Upper lobe of left lung (tissue), 6 donors: ENCODE results near the gene TM9SF2. TPM values are rescaled to one million over a fixed set of nuclear protein-coding genes. Genes with fewer than 3 reads are reported as not detected.

Experiments
- ATAC-seq, 2 donors: fragments of 200-7000 bp; cut with Tn5 transposase; one replicate each; pipeline ENCODE4 v1.9.1; 2022; ENCODE audit warnings: mild to moderate bottlenecking in 2 of 2, moderate library complexity in 2 of 2; ENCODE audit not compliant: low FRiP score in 2 of 2
- DNase-seq, 2 donors: peaks; one replicate each; pipeline ENCODE4 v3.0.0-alpha.2; 2019 to 2020
- H3K27ac ChIP-seq, 4 donors: fragments of 200-600 bp; sonication (generic); one replicate each; pipeline ENCODE4 v1.5.1; 2016 to 2019
- H3K27me3 ChIP-seq, 4 donors: fragments of 200-600 bp; sonication (generic); one replicate each; pipeline ENCODE4 v1.5.1; 2017 to 2019
- H3K36me3 ChIP-seq, 4 donors: fragments of 200-600 bp; sonication (generic); one replicate each; pipeline ENCODE4 v1.5.1; 2016 to 2019
- H3K4me1 ChIP-seq, 4 donors: fragments of 200-600 bp; sonication (generic); one replicate each; pipeline ENCODE4 v1.5.1; 2018 to 2019
- H3K4me3 ChIP-seq, 4 donors: fragments of 200-600 bp; sonication (generic); one replicate each; pipeline ENCODE4 v1.5.1; 2017 to 2019; ENCODE audit warnings: mild to moderate bottlenecking in 2 of 4, moderate library complexity in 1 of 4
- H3K9me3 ChIP-seq, 4 donors: fragments of 200-600 bp; sonication (generic); one replicate each; pipeline ENCODE4 v1.5.1; 2018 to 2019
- EP300 ChIP-seq, 4 donors: sonication (generic); formaldehyde crosslinking; IDR thresholded peaks; one replicate each; pipeline ENCODE4 v1.5.1; 2017; ENCODE audit warnings: antibody characterized with exemption in 4 of 4, control low read depth in 2 of 4
- POLR2A ChIP-seq, 4 donors: fragments of 450-650 bp; IDR thresholded peaks; one replicate each; pipeline ENCODE4 v1.5.1; 2016 to 2017; ENCODE audit warnings: antibody characterized with exemption in 4 of 4, mild to moderate bottlenecking in 2 of 4
- POLR2AphosphoS5 ChIP-seq, 2 donors: sonication (generic); formaldehyde crosslinking; IDR thresholded peaks; one replicate each; pipeline ENCODE4 v1.5.1; 2017; ENCODE audit warnings: antibody characterized with exemption in 2 of 2
- WGBS, 2 donors: methylation state at CpG; one replicate each; pipeline ENCODE4 v1.1.5; 2017 to 2018; 5-methylcytosine and 5-hydroxymethylcytosine counted together
- total RNA-seq, 6 donors: library from RNA; depleted of rRNA in 4 of 6; stranded (reverse); fragments of >200 nt in 4 of 6; gene quantifications; one replicate each; pipeline versions ENCODE4 v1.1.0 to v1.2.1, GENCODE V29; 2016 to 2021
- TF ChIP-seq, protein P1 (sequence below), 6 experiments: fragments of 450-650 bp in 4 of 6; fragments of 200-600 bp in 2 of 6; sonication (generic) in 2 of 6; IDR thresholded peaks; one replicate each; pipeline ENCODE4 v1.5.1; 2016 to 2019; ENCODE audit warnings: antibody characterized with exemption in 6 of 6
- donor health status: DM: no; HTN: no; CAD: no; lungs with moderate emphysema.
- donor health status: DM: no; HTN: yes; CAD: no; lungs with severe emphysema.

The TM9SF2 gene
- total RNA-seq, 6 donors from 2014 or later, result 34.7 to 142 (median 116) TPM

DNA sequence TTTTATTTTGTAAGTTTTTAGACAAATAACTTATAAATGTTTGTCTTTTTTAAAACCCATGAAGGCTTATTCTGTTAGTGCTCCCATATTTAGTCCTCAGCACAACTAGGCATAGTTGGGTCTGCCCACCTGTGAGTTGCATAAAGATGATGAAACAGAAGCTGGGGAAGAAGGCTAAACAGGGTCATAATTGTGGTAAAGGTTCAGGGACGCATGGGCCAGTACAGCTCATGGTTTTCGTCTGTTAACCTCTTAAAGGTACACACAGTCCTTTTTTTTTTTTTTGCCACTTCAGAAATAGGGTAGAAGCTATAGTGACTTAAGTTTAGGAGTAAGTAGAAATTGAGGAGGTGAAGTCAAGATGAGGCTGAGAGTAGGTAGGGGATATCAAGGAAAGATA is 58.3 kb downstream of the TM9SF2 start:
- no peak for ATAC-seq
- no peak for DNase-seq
- 83 to 89% methylated on average over 2 of the region's 2 CpGs for WGBS, 2 donors
- Histone ChIP-seq H3K36me3 (peaks cover 0 to 88% (median 28%) of the 10 kb centered on the region in 4 donors), H3K27ac (no peak overlapping the region), H3K9me3 (no peaks in the 10 kb centered on the region), H3K4me1 (no peaks in the 10 kb centered on the region), H3K27me3 (no peaks in the 10 kb centered on the region), H3K4me3 (no peak overlapping the region)
- TF ChIP-seq, protein P1, sequence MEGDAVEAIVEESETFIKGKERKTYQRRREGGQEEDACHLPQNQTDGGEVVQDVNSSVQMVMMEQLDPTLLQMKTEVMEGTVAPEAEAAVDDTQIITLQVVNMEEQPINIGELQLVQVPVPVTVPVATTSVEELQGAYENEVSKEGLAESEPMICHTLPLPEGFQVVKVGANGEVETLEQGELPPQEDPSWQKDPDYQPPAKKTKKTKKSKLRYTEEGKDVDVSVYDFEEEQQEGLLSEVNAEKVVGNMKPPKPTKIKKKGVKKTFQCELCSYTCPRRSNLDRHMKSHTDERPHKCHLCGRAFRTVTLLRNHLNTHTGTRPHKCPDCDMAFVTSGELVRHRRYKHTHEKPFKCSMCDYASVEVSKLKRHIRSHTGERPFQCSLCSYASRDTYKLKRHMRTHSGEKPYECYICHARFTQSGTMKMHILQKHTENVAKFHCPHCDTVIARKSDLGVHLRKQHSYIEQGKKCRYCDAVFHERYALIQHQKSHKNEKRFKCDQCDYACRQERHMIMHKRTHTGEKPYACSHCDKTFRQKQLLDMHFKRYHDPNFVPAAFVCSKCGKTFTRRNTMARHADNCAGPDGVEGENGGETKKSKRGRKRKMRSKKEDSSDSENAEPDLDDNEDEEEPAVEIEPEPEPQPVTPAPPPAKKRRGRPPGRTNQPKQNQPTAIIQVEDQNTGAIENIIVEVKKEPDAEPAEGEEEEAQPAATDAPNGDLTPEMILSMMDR (IDR thresholded peaks at IDR 0.05), result no peak
- TF ChIP-seq POLR2AphosphoS5 (IDR thresholded peaks at IDR 0.05) (no peak), POLR2A (IDR thresholded peaks at IDR 0.05) (no peak), EP300 (IDR thresholded peaks at IDR 0.05) (no peak)

DNA sequence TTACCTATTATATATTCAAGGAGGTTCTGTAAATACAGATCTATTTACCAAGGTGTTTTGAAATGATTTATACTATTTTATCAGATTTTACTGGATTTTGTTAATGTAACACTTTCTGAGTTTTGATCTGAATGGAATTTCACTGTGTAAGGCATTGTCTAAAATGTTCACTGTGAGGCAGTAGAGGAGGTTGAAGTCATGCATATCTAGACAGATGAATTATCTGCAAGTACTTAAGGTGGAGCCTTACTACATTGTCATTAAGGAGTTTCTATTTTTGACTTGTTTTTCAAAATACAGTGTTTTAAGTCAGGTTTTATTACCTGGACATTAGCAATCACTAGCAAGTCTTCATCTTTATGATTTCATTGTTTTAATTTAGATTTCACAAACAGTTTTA is 62.1 kb downstream of the TM9SF2 start:
- Histone ChIP-seq H3K4me3 (no peak overlapping the region), H3K4me1 (no peaks in the 10 kb centered on the region), H3K9me3 (peaks cover 0 to 4% (median 0%) of the 10 kb centered on the region in 4 donors), H3K27me3 (no peaks in the 10 kb centered on the region), H3K36me3 (peaks cover 0 to 63% (median 23%) of the 10 kb centered on the region in 4 donors), H3K27ac (no peak overlapping the region)
- no peak for DNase-seq
- ATAC-seq, result no peak
- TF ChIP-seq EP300 (IDR thresholded peaks at IDR 0.05) (no peak), POLR2A (IDR thresholded peaks at IDR 0.05) (no peak), POLR2AphosphoS5 (IDR thresholded peaks at IDR 0.05) (no peak)
- TF ChIP-seq, protein P1 (IDR thresholded peaks at IDR 0.05), result no peak

DNA sequence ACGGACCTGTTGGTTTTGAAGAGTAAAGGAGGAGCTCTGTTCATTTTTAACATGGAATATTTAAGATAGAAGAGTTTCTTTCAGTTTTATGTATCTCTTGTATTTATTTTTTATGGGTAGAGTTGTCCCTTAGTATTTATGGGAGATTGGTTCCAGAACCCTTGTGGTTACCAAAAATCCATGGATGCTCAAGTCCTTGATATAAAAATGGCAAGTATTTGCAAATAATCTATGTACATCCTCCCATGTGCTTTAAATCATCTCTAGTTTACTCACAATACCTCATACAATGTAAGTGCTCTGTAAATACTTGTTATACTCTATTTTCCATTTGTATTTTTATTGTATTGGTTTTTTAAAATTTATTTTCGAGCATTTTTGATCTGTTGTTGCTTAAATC is 63.1 kb downstream of the TM9SF2 start:
- DNase-seq (no peak), ATAC-seq (no peak)
- H3K4me3 ChIP-seq, result no peak overlapping the region
- H3K36me3 ChIP-seq, result peaks cover 0 to 56% (median 23%) of the 10 kb centered on the region in 4 donors
- H3K27me3 ChIP-seq, result no peaks in the 10 kb centered on the region
- H3K4me1 ChIP-seq, result no peaks in the 10 kb centered on the region
- TF ChIP-seq EP300 (IDR thresholded peaks at IDR 0.05), result no peak
- no peak for TF ChIP-seq POLR2A (IDR thresholded peaks at IDR 0.05)
- TF ChIP-seq POLR2AphosphoS5 (IDR thresholded peaks at IDR 0.05), result no peak
- TF ChIP-seq, protein P1 (IDR thresholded peaks at IDR 0.05), result no peak
- H3K27ac ChIP-seq, result no peak overlapping the region
- H3K9me3 ChIP-seq, result peaks cover 0 to 10% (median 3%) of the 10 kb centered on the region in 4 donors
- 97 to 99% methylated on average over 2 of the region's 2 CpGs for WGBS, 2 donors

DNA sequence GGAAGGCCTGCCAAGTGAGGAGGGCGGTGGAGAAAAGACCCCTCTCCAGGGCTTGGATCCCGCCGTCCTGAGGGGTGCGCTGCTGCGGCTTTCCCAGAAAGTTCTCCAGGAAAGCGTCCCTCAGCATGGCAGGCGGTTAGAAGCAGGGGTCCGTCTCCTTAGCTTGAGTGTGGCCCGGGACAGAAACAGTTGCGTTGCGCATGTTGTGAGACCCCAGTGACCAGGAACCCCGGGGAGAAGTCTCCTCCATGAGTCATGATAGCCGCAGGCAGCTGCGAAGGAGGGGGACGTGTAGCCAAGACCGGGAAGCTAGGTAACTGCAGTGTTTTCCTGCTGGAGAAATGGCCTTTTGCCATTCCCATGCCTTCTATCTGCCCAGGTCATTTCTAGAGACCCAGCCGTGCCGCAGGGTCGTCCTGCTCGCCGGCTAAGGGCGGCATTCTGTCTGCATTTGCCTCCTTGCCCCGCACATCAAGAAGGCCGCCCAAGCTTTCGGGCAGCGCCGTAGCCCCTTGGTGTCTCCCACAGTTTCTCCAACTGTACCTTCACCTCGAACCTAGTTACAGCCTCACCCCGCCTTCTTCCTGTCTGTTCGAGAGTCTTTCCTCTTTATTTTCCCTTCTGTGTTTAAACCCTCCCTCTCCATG is 64.3 kb downstream of the TM9SF2 start:
- ATAC-seq (no peak), DNase-seq (peak in 1 of 2 donors; percentile 72)
- Histone ChIP-seq H3K4me1 (no peaks in the 10 kb centered on the region), H3K27me3 (no peaks in the 10 kb centered on the region), H3K27ac (no peak overlapping the region), H3K9me3 (peaks cover 0 to 11% (median 3%) of the 10 kb centered on the region in 4 donors), H3K36me3 (peaks cover 0 to 44% (median 14%) of the 10 kb centered on the region in 4 donors), H3K4me3 (no peak overlapping the region)
- TF ChIP-seq POLR2A (IDR thresholded peaks at IDR 0.05), result no peak
- TF ChIP-seq, protein P1 (IDR thresholded peaks at IDR 0.05), result no peak
- no peak for TF ChIP-seq EP300 (IDR thresholded peaks at IDR 0.05)
- no peak for TF ChIP-seq POLR2AphosphoS5 (IDR thresholded peaks at IDR 0.05)
- WGBS, 2 donors, result 81 to 93% methylated on average over 30 of the region's 30 CpGs
